GM18907 (cell line): Measurements from ENCODE around the gene ZNF681.
"Not testable (repeated sequence)": the region's sequence is repeated elsewhere in the genome, so short reads cannot be mapped to it uniquely, and the experiment has no call there.

Experiments
- ATAC-seq: cut with Tn5 transposase; IDR thresholded peaks from one replicate; pipeline ENCODE4 v1.9.1; 2021; ENCODE audit warnings: mild to moderate bottlenecking, moderate library complexity; ENCODE audit not compliant: unreplicated experiment

ZNF681 gene

DNA sequence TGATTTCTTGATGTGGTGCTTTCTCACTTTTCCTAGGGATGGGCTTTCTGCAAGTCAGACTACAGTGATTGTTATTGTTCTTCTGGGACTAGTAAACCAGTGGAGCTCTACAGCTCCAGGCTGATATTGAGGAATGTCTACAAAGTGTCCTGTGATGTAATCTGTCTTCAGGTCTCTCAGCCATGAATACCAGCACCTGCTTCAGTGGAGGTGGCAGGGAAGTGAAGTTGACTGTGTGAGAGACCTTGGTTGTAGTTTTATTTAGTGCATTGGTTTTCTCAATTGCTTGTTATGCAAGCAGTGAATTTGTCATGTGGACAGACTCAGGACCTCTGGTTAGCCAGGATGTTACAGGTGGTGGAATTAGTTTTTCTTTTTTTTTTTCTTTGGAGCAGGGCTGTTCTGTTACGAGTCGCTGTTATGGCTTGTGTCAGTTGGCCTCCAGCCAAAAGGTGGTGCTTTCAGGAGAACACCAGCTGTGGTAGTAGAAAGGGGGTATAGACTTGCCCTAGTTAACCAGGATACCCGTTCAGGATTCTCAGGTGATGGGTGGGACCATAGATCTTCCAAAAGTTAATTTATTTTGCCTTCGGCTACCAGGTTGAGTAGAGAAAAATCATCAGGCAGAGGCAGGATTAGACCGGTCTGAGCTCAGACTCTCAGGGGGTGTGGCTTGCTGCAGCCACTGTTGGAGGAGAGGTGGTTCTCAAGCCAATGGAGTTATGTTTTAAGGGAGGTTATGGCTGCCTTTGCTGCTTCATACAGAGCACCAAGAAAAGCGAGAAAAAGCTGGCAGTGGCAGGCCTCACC is 59.8 kb downstream of the ZNF681 start:
- ATAC-seq: no peak

DNA sequence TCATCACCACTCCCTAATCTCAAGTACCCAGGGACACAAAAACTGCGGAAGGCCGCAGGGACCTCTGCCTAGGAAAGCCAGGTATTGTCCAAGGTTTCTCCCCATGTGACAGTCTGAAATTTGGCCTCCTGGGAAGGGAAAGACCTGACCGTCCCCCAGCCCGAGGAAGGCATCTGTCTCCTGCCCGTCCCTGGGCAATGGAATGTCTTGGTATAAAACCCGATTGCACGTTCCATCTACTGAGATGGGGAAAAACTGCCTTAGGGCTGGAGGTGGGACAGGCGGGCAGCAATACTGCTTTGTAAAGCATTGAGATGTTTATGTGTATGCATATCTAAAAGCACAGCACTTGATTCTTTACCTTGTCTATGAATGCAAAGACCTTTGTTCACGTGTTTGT is 65.8 kb downstream of the ZNF681 start:
- ATAC-seq: not testable (repeated sequence)
